HG03457 (cell line): ENCODE results near the gene SEMA3B.
"Not testable (repeated sequence)": the region's sequence is repeated elsewhere in the genome, so short reads cannot be mapped to it uniquely, and the experiment has no call there.

Source experiments
- ATAC-seq: cut with Tn5 transposase; IDR thresholded peaks from one replicate; pipeline ENCODE4 v1.9.1; 2021; ENCODE audit warnings: moderate number of reproducible peaks; ENCODE audit not compliant: unreplicated experiment

Gene SEMA3B

DNA sequence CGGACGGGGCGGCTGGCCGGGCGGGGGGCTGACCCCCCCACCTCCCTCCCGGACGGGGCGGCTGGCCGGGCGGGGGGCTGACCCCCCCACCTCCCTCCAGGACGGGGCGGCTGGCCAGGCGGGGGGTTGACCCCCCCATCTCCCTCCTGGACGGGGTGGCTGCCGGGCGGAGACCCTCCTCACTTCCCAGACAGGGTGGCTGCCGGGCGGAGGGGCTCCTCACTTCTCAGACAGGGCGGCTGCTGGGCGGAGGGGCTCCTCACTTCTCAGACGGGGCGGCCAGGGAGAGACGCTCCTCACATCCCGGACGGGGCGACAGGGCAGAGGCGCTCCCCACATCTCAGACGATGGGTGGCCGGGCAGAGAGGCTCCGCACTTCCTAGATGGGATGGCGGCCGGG lies 43.1 kb downstream of the SEMA3B start:
- ATAC-seq: not testable (repeated sequence)

GRCh38 chr3:50314342-50314741 lies 45.4 kb downstream of the SEMA3B start:
- no peak for ATAC-seq

DNA sequence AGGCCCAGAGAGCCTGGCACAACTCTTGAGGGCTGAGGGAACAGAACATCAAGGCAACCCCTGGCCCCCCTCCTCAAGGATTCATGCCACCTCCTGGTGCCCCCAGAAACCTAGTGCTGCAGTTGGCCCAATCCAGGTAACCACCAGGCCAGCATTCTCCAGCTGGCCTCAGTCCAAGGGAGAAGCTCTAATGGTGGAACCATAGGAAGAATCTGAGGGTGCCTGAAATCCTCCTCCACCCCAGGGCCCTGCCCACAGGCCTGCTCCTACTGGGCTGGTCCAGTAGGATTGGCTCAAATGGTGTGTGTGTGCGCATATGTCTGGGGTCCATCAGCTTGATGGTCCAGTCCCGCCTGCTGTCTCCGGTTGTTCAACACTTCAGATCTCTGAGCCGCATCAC lies 45.9 kb downstream of the SEMA3B start:
- no peak for ATAC-seq

- no peak for ATAC-seq
These were observed 47.8 kb downstream of the SEMA3B start for GRCh38 chr3:50316657-50317242.

DNA sequence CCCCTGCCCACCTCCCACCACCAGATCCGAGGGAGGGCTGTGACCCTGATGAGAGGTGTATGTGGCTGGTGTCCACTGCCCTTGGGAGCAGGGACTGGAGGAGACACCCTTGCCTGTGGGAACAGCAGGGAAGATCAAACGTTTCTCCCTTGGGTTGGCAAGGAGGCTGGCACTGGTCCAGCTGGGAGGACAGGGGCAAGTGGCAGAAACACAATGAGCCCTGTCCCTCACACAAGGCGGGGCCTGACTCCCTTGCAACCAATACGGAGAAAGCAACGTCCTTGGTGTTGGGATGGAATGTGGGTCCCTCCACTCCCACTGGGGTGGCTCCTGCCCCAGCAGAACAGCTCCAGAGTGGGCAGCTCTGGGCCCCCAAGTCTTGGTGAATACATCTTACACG lies 48.4 kb downstream of the SEMA3B start:
- no peak for ATAC-seq

DNA sequence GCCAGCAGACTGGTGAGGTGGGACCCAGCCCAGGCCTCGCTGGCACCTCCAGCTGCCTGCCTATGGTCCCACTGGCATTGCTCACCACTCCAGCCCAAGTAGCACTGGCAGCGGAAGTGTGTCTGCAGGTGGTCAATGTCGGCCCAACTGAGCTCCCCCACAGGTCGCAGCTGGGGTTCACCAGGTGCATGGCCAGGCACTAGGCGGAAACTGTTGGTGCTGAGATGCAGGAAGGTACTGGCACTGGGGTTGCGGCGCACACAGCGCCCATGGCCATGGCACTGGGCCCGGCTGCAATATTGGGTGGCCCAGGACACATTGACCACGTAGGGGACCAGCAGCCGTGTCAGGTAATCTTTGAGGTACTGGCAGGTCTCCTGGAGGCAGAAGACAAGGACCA lies 49.2 kb downstream of the SEMA3B start:
- ATAC-seq: no peak

- no peak for ATAC-seq
These were observed 49.7 kb downstream of the SEMA3B start for GRCh38 chr3:50318615-50319014.

GRCh38 chr3:50319181-50319893 lies 50.4 kb downstream of the SEMA3B start:
- no peak for ATAC-seq

- no peak for ATAC-seq
These were observed 51.1 kb downstream of the SEMA3B start for GRCh38 chr3:50319894-50320625.

- peak; percentile 24 for ATAC-seq
These were observed 51.9 kb downstream of the SEMA3B start for GRCh38 chr3:50320853-50321335.

GRCh38 chr3:50321336-50322114 lies 52.6 kb downstream of the SEMA3B start:
- ATAC-seq: peak; percentile 47

- no peak for ATAC-seq
These were observed 53.1 kb downstream of the SEMA3B start for GRCh38 chr3:50322115-50322385.

DNA sequence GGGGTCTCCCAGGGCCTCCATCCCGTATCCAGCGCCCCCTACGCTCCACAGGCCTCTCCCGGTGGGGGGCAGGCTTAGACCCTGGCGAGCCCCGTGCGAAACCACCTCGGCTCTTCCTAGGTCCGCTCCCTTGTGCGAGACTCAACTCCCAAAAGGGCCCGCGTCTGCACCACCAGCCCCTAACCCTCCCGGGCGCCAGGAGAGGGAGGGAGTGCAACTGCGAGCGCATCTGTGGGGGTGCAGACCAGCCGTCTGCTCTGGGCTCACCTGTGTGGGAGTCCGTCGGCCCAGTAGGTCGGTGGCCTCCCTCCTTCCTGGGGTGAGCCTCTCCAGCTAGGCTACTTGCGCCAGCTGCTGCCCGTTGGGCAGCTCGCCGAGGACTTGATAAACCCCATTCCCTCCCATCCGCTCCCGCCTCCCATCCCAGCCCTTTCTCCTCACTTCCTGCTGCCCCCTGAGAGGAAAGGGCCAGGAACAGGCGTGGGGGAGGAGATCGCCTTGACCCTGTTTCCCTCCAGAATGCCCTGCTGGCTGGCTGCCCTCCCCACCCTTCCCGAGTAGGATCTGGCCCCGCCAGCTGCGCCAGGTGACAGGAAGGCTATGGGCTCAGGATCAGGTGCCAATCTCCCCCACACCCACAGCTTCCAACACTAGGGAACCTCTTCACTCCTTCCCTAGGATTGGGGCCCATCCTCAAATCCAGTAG lies 53.6 kb downstream of the SEMA3B start, which contains the start of gene HYAL2:
Gene HYAL2 (minus strand): TSS at position 360 of the 706 bp plus-strand sequence. CDS start 2,256 bp downstream, outside the sequence.
- ATAC-seq: no peak

DNA sequence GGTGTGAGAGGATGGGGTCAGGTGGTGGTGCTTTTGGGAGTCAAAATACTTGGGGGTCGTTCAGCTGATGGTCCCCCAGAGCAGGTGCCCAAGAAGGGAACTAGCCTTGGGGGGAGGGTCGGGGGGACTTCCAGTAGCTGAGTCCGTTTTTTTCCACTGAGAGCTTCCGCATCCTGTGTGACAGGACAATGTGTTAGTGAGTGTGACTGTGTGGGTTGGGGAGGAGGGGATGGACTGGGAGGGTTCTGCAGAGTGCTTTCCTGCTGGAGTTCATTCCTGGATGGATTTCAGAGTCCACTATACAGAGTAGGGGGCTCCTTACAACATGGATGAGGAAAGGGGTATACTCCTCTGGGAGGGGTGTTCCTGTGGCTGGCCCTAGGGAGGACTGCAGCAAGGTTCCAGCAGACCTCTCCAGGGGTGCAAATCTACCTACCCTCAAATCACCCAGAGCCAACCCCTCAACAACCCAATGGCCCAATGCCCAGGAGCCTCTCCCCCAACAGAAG lies 54.2 kb downstream of the SEMA3B start:
- no peak for ATAC-seq

DNA sequence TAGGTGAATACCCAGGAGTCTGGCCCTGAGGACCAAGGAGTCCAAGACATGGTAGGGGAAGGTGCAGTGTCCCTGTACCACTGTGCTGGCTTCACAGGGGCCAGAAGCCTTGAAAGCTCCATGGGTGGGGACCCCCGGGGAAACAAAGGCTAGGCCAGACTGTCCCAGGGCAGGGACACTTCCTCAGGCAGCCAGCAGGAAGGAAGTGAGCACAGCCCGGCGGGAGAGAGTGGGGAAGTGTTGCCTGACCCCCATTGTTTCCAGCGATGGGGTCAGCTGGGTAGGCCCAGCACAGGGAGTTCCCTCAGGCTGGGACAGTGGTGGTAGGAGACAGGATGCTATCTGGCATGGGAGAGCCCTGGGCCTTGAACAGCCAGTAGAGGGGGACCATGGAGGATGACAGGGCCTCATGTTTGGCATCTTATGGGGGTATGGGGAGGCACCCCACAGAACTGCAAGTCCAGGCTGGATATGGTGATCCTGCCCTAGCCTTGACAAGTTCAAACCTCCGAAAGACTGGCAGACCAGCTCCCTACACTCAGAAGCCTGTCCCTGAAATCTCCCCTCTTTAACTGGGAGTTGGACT lies 54.8 kb downstream of the SEMA3B start:
- ATAC-seq: no peak

- ATAC-seq: no peak
These were observed 55.6 kb downstream of the SEMA3B start for GRCh38 chr3:50324351-50325112.

DNA sequence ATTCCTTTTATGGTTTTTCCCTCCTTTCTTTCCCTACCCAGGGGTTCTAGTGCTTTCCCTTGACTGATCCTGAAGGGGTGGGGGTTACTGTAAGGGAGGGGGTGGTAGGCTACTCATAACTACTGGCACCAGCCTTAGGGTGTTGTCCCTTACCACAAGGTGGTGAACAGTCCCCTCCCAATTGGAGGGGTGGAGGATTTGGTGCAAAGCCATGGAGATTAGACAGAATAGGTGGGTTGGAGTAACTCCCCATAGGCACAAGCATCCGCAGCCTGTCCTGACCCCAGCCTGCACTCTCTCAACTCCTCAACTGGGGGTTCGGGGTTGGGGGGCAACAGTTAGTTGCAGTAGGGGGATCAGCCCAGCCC lies 56.1 kb downstream of the SEMA3B start:
- no peak for ATAC-seq

- ATAC-seq: no peak
These were observed 56.7 kb downstream of the SEMA3B start for GRCh38 chr3:50325497-50326181.

GRCh38 chr3:50326182-50326541 lies 57.2 kb downstream of the SEMA3B start:
- ATAC-seq: no peak
